GM18502 (cell line): ENCODE data around the gene UBL3.

Experiments
- ATAC-seq: cut with Tn5 transposase; IDR thresholded peaks from one replicate; pipeline ENCODE4 v1.9.1; 2021; ENCODE audit warnings: mild to moderate bottlenecking; ENCODE audit not compliant: unreplicated experiment, poor library complexity

The UBL3 gene

DNA sequence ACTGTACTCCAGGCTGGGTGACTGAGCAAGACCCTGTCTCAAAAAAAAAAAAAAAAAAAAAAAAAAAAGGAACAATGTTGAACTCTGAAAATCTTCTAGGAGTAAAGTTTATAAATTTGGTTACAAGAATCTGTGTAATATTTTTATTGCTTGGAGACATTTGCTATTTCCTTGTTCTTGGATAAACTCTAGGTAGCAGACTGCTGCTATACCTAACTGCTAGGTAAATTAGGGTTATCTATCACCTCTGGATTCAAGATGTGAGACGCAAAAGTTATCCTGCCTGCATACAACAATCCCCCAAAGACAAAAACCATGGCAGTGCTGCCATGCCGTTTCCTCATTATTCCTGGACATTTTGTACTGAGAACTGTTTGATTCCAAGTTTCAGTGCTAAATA lies 33.7 kb downstream of the UBL3 start:
- ATAC-seq = no peak

- no peak for ATAC-seq
Observed at GRCh38 chr13:29815336-29815735, 35.1 kb downstream of the UBL3 start.

- no peak for ATAC-seq
Observed at GRCh38 chr13:29810898-29811297, 39.5 kb downstream of the UBL3 start.

GRCh38 chr13:29810145-29810742 lies 40.2 kb downstream of the UBL3 start:
- ATAC-seq = no peak

GRCh38 chr13:29808264-29808663 lies 42.2 kb downstream of the UBL3 start:
- ATAC-seq = no peak

- no peak for ATAC-seq
Observed at GRCh38 chr13:29805994-29806979, 44.1 kb downstream of the UBL3 start.

GRCh38 chr13:29803221-29803620 lies 47.2 kb downstream of the UBL3 start:
- no peak for ATAC-seq

GRCh38 chr13:29802621-29803020 lies 47.8 kb downstream of the UBL3 start:
- ATAC-seq = no peak

DNA sequence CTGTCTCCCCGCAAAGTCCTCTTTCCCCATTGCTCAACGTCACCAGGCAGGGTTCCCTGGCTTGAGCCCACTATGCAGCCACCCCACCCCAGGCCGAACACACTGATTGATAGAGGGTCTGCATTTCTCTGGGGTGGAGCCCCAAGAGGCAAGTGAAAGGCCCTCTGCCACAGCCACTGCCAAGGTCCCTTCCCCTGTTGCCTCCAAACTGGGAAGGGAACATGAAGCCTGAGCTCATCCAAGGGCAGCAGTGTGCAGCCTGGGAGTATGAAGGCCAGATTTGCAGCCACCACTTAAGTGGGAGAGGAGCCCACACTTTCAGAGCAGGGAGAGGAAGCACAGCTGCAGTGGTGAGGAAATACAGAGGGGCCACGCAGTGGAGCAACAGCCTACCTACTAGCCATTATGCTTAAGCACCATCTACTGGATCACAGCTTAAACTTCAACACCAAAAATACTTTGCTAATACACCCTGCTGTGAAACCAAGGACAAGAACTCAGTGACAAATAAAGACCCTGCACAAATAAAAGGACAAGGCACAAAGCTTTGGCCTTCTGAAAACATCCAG lies 48.6 kb downstream of the UBL3 start:
- no peak for ATAC-seq

GRCh38 chr13:29801102-29801501 lies 49.3 kb downstream of the UBL3 start:
- ATAC-seq = no peak

- ATAC-seq = no peak
Observed at GRCh38 chr13:29800687-29801086, 49.7 kb downstream of the UBL3 start.

DNA sequence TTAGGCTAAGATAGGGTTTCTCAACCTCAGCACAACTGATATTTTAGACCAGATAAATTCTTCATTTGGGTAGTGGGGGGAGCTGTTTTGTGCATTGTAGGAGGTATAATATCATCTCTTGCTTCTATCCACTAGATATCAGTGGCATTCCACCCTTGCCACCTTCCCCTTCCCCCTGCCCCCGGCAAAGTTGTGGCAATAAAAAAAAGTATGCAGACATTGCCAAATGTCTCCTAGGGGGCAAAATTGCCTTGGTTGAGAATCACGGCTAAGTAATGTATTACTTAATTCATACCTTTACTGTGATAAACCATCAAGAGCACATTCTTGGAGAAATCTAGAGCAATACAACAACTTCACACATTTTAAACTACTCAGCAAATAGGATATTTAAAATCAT lies 51.4 kb downstream of the UBL3 start:
- no peak for ATAC-seq

DNA sequence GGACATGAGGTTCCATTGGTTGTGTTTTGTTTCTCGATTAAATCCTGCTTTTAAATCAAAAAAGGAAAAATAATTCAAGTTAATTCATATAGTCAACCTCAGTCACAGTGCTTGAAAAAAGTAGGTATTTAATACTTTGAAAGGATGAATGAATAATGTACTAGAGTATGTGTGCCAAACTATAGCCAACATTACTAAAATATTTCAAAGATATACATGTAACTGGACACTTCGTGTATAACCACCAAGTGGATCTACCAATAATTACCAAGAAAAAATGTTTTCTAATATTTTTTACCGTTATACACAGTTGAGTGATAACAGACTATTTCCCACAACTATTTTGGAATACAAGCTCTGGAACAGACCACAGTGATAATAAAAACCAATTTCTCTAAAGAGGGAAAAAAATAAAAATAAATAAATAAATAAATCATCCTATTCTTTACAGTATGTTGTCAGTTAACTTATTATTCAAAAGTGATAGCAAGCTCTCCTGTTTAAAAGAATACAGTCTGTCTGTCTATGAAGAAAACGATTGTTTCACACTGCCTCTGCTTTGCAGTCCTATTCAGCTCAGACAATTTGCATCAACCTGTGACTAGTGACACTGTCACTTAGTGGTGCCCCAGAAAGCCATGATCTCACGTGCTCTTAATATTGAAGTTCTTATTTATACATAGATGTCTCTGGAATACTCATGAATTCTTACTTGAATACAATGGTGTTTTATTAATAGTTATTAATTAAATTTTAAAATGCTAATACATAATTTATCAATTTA lies 58.2 kb downstream of the UBL3 start:
- ATAC-seq = no peak

DNA sequence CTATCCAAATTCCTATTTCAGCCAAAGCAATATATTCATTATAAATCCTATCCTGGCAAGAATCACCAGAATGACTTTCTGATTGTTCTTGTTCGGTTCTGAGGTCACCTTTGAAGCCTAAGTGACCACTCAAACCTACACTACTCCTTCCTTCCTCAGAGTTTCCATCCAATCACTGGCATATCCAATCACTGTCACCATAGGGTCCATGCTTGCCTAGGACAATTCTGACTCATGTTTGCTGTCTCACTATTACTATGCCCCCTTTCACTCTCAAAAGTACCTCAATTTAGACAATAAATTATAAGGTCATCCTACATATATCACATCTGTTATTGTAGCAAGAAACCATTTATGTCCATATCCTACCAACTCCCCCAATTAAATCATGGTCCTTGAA lies 58.9 kb downstream of the UBL3 start:
- no peak for ATAC-seq

GRCh38 chr13:29786698-29787097 lies 63.7 kb downstream of the UBL3 start:
- ATAC-seq = no peak

DNA sequence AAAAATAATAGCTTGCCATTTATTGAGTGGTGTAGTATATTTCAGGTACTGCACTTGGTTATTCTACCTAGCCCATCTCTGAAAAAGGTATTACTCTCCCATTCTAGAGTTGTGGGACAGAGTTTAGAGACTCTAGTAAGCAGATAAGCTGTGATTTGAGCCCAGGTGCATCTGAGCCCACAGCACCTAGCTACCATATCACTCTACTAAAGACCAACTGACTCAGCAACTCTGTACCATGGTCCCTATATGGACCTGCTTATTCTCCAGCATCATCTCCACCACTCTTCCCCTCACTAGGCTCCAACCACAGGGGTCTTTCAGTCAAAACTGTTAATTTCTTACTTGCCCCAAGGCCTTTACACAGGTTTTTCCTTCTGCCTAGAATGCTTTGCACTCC lies 64.4 kb downstream of the UBL3 start:
- no peak for ATAC-seq

- no peak for ATAC-seq
Observed at GRCh38 chr13:29782798-29783197, 67.6 kb downstream of the UBL3 start.

DNA sequence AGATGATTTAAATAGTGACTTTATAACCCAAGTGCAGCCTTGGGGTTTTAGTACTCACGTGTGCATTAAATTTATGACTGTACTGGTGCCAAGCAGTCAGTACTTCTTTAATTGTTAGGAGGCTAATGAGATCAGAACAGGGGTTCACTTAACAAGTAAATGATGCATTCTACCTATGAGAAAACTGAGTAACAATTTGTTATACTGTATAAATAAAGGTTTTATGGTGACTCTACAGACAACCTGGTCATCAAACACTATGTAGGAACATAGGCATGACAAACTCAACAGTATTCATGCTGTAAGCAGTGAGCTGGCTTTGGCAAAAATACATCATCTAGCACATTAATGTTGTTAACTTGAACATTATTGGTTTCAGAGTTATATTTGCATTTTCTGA lies 75.6 kb downstream of the UBL3 start:
- no peak for ATAC-seq

DNA sequence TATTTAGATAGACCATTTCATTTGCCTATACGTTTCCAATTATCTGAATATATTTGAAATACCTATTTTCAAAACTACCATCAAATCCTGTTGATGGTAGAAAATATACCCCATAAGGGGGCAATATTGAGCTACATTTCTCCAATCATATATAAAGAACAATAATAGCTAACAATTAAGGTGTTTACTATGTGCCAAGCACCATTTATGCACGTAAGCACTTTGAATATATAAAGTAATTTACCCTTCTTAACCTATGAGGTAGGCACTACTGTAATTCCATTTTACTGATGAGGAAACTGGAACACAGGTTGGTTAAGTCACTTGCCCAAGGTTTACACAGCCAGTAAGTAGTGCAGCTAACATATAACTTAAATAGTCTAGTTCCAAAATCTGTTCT lies 79.2 kb downstream of the UBL3 start:
- ATAC-seq = no peak

DNA sequence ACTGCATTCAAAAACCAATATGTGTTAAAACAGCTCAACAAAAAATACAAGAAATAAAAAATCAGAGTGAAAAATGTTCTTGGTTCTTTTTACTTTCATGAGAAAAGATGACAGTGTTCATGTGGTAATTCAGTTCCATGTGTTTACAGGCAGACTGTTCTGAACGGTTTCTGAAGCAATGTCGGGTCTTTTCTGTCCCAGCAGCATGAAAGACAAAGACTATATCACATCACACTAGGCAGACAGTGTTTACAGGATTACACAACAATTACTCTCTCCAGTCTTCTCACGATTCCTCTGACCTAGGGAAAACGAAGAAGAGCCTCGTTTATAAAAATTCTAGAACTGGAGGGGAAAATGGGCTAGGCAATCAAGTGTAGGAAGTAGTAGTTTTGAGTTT lies 83.4 kb downstream of the UBL3 start:
- ATAC-seq = no peak
